H4 (cell line): ENCODE data around the gene TCF3. TPM values are rescaled to one million over a fixed set of nuclear protein-coding genes. Genes with fewer than 3 reads are reported as not detected.
"Not testable (repeated sequence)": the region's sequence is repeated elsewhere in the genome, so short reads cannot be mapped to it uniquely, and the experiment has no call there.

Experiments
- DNase-seq: peaks from one replicate; pipeline ENCODE4 v3.0.0-alpha.2; 2015; ENCODE audit warnings: low spot score
- total RNA-seq: library from RNA; depleted of rRNA; stranded (reverse); fragments of >200 nt; shearing (Covaris generic); gene quantifications from 2 replicates; pipeline ENCODE4 v1.2.3, GENCODE V29; 2014; rRNA removed

TCF3 gene
- 36.1 and 37.4 TPM in 2 replicates for total RNA-seq

GRCh38 chr19:1652471-1653299 is at the start of gene TCF3:
Gene TCF3 (minus strand): TSS chr19:1652615. CDS start chr19:1650248, 2,367 bp downstream.
- DNase-seq = peak; percentile 90

GRCh38 chr19:1700733-1701663 is 48.6 kb upstream of the TCF3 start:
- no peak for DNase-seq

- no peak for DNase-seq
Observed at GRCh38 chr19:1699998-1700732, 47.8 kb upstream of the TCF3 start.

- no peak for DNase-seq
Observed at GRCh38 chr19:1699386-1699785, 47.0 kb upstream of the TCF3 start.

GRCh38 chr19:1698636-1699035 is 46.2 kb upstream of the TCF3 start:
- no peak for DNase-seq

GRCh38 chr19:1695481-1695880 is 43.1 kb upstream of the TCF3 start:
- not testable (repeated sequence) for DNase-seq

GRCh38 chr19:1691589-1692290 is 39.3 kb upstream of the TCF3 start:
- DNase-seq = no peak

GRCh38 chr19:1690699-1691307 is 38.4 kb upstream of the TCF3 start:
- no peak for DNase-seq

- DNase-seq = not testable (repeated sequence)
Observed at GRCh38 chr19:1685785-1686184, 33.4 kb upstream of the TCF3 start.

GRCh38 chr19:1685046-1685445 is 32.6 kb upstream of the TCF3 start:
- no peak for DNase-seq

- DNase-seq = no peak
Observed at GRCh38 chr19:1684573-1684912, 32.1 kb upstream of the TCF3 start.

GRCh38 chr19:1683869-1684572 is 31.6 kb upstream of the TCF3 start:
- DNase-seq = no peak

GRCh38 chr19:1680976-1681375 is 28.6 kb upstream of the TCF3 start:
- DNase-seq = no peak

GRCh38 chr19:1678073-1678472 is 25.7 kb upstream of the TCF3 start:
- DNase-seq = no peak

- no peak for DNase-seq
Observed at GRCh38 chr19:1676351-1677266, 24.2 kb upstream of the TCF3 start.

- no peak for DNase-seq
Observed at GRCh38 chr19:1675633-1676350, 23.4 kb upstream of the TCF3 start.

GRCh38 chr19:1674293-1674679 is 21.9 kb upstream of the TCF3 start:
- no peak for DNase-seq

- no peak for DNase-seq
Observed at GRCh38 chr19:1673645-1674292, 21.4 kb upstream of the TCF3 start.
